ENCODE results near the gene RFPL1. TPM values are rescaled to one million over a fixed set of nuclear protein-coding genes. Genes with fewer than 3 reads are reported as not detected.

The RFPL1 gene
- total and polyA plus RNA-seq, 2 experiments from 2014 or later = not detected

DNA sequence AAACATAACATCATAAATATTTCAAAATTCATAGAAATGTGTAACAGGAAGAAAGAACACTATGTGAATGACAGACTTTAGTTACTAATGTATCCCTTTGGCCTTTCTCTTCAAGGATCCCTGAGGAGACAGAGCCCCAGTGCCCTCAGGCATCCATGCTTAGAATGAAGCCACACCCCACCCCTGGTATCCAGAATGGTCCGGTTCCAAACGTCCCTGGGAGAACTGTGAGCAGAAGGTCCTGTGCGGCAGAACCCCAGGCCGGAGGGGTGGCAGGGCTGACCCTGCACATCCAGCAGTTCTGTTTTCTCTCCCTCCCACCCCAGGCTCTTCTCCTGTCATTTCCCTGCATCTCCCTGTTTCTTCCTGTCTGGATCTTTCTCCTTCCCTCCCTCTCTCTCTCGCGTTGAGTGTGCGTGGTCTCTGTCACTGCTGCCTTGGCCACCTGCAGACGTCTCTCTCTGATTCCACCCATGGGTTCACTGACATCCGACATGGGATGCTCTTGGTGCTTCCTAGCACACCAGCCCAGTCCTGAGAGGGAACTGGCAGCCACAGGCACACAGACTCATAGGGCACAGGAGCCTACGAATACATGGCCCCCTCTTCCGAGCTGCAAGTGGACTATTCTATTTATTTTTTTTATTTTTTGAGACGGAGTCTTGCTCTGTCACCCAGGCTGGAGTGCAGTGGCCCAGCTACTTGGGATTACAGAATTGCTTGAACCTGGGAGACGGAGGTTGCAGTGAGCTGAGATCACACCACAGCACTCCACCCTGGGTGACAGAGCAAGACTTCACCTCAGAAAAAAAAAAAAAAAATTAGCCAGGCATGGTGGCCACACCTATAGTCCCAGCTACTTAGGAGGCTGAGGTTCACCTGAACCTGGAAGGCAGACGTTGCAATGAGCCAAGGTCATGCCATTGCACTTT is 5.7 kb downstream of the RFPL1 start:
- Mint-ChIP-seq H3K4me3 (no peak overlapping the region), H3K27ac (no peak overlapping the region)
- H3K27ac ChIP-seq (ENCODE audit: low read depth) = no peak overlapping the region

More for the DNA sequence above, 5.7 kb downstream of the RFPL1 start:
- Histone ChIP-seq H3K4me1 (ENCODE audit: insufficient read depth) (no peaks in the 10 kb centered on the region), H3K9me2 (ENCODE audit: insufficient read depth) (no peaks in the 10 kb centered on the region), H3K4me2 (no peak overlapping the region), H2AFZ (no peak overlapping the region), H3K27me3 (ENCODE audit: insufficient read depth) (no peaks in the 10 kb centered on the region), H3F3A (replicated peaks; ENCODE audit: low read depth) (no peaks in the 10 kb centered on the region), H3K4me3 (no peak overlapping the region), H4K20me1 (replicated peaks; ENCODE audit: insufficient read depth) (no peaks in the 10 kb centered on the region), H3K79me2 (replicated peaks; ENCODE audit: insufficient read depth) (no peaks in the 10 kb centered on the region), H3K36me3 (ENCODE audit: insufficient read depth) (no peaks in the 10 kb centered on the region)
- ATAC-seq = peak; percentile 63
- TF ChIP-seq POLR2AphosphoS5 (IDR thresholded peaks at IDR 0.05; ENCODE audit: low read depth) (no peak), EZH2phosphoT487 (IDR thresholded peaks at IDR 0.05; ENCODE audit: unreplicated experiment) (no peak), ZNF331 (CRISPR knock-in tag; IDR thresholded peaks at IDR 0.05; ENCODE audit: low read depth) (no peak), EZH2 (IDR thresholded peaks at IDR 0.05; ENCODE audit: low read depth, unreplicated experiment) (no peak), ETS1 (IDR thresholded peaks at IDR 0.05) (no peak), CREB1 (CRISPR knock-in tag; IDR thresholded peaks at IDR 0.05; ENCODE audit: low read depth) (no peak), NANOG (IDR thresholded peaks at IDR 0.05; ENCODE audit: borderline replicate concordance) (no peak), STAT1 (IDR thresholded peaks at IDR 0.05; ENCODE audit: unreplicated experiment) (no peak), JUNB (IDR thresholded peaks at IDR 0.05; ENCODE audit: unreplicated experiment) (no peak), ZNF114 (CRISPR knock-in tag; IDR thresholded peaks at IDR 0.05) (no peak)
- TF ChIP-seq, protein P1, sequence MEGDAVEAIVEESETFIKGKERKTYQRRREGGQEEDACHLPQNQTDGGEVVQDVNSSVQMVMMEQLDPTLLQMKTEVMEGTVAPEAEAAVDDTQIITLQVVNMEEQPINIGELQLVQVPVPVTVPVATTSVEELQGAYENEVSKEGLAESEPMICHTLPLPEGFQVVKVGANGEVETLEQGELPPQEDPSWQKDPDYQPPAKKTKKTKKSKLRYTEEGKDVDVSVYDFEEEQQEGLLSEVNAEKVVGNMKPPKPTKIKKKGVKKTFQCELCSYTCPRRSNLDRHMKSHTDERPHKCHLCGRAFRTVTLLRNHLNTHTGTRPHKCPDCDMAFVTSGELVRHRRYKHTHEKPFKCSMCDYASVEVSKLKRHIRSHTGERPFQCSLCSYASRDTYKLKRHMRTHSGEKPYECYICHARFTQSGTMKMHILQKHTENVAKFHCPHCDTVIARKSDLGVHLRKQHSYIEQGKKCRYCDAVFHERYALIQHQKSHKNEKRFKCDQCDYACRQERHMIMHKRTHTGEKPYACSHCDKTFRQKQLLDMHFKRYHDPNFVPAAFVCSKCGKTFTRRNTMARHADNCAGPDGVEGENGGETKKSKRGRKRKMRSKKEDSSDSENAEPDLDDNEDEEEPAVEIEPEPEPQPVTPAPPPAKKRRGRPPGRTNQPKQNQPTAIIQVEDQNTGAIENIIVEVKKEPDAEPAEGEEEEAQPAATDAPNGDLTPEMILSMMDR (conservative IDR thresholded peaks at IDR 0.05; ENCODE audit: low read depth in 2 of 2) = no peak
- TF ChIP-seq, protein P2, sequence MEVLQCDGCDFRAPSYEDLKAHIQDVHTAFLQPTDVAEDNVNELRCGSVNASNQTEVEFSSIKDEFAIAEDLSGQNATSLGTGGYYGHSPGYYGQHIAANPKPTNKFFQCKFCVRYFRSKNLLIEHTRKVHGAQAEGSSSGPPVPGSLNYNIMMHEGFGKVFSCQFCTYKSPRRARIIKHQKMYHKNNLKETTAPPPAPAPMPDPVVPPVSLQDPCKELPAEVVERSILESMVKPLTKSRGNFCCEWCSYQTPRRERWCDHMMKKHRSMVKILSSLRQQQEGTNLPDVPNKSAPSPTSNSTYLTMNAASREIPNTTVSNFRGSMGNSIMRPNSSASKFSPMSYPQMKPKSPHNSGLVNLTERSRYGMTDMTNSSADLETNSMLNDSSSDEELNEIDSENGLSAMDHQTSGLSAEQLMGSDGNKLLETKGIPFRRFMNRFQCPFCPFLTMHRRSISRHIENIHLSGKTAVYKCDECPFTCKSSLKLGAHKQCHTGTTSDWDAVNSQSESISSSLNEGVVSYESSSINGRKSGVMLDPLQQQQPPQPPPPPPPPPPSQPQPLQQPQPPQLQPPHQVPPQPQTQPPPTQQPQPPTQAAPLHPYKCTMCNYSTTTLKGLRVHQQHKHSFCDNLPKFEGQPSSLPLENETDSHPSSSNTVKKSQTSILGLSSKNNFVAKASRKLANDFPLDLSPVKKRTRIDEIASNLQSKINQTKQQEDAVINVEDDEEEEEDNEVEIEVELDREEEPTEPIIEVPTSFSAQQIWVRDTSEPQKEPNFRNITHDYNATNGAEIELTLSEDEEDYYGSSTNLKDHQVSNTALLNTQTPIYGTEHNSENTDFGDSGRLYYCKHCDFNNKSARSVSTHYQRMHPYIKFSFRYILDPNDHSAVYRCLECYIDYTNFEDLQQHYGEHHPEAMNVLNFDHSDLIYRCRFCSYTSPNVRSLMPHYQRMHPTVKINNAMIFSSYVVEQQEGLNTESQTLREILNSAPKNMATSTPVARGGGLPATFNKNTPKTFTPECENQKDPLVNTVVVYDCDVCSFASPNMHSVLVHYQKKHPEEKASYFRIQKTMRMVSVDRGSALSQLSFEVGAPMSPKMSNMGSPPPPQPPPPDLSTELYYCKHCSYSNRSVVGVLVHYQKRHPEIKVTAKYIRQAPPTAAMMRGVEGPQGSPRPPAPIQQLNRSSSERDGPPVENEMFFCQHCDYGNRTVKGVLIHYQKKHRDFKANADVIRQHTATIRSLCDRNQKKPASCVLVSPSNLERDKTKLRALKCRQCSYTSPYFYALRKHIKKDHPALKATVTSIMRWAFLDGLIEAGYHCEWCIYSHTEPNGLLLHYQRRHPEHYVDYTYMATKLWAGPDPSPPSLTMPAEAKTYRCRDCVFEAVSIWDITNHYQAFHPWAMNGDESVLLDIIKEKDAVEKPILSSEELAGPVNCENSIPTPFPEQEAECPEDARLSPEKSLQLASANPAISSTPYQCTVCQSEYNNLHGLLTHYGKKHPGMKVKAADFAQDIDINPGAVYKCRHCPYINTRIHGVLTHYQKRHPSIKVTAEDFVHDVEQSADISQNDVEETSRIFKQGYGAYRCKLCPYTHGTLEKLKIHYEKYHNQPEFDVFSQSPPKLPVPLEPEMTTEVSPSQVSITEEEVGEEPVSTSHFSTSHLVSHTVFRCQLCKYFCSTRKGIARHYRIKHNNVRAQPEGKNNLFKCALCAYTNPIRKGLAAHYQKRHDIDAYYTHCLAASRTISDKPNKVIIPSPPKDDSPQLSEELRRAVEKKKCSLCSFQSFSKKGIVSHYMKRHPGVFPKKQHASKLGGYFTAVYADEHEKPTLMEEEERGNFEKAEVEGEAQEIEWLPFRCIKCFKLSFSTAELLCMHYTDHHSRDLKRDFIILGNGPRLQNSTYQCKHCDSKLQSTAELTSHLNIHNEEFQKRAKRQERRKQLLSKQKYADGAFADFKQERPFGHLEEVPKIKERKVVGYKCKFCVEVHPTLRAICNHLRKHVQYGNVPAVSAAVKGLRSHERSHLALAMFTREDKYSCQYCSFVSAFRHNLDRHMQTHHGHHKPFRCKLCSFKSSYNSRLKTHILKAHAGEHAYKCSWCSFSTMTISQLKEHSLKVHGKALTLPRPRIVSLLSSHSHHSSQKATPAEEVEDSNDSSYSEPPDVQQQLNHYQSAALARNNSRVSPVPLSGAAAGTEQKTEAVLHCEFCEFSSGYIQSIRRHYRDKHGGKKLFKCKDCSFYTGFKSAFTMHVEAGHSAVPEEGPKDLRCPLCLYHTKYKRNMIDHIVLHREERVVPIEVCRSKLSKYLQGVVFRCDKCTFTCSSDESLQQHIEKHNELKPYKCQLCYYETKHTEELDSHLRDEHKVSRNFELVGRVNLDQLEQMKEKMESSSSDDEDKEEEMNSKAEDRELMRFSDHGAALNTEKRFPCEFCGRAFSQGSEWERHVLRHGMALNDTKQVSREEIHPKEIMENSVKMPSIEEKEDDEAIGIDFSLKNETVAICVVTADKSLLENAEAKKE (CRISPR knock-in tag; IDR thresholded peaks at IDR 0.05) = no peak
- TF ChIP-seq, protein P3, sequence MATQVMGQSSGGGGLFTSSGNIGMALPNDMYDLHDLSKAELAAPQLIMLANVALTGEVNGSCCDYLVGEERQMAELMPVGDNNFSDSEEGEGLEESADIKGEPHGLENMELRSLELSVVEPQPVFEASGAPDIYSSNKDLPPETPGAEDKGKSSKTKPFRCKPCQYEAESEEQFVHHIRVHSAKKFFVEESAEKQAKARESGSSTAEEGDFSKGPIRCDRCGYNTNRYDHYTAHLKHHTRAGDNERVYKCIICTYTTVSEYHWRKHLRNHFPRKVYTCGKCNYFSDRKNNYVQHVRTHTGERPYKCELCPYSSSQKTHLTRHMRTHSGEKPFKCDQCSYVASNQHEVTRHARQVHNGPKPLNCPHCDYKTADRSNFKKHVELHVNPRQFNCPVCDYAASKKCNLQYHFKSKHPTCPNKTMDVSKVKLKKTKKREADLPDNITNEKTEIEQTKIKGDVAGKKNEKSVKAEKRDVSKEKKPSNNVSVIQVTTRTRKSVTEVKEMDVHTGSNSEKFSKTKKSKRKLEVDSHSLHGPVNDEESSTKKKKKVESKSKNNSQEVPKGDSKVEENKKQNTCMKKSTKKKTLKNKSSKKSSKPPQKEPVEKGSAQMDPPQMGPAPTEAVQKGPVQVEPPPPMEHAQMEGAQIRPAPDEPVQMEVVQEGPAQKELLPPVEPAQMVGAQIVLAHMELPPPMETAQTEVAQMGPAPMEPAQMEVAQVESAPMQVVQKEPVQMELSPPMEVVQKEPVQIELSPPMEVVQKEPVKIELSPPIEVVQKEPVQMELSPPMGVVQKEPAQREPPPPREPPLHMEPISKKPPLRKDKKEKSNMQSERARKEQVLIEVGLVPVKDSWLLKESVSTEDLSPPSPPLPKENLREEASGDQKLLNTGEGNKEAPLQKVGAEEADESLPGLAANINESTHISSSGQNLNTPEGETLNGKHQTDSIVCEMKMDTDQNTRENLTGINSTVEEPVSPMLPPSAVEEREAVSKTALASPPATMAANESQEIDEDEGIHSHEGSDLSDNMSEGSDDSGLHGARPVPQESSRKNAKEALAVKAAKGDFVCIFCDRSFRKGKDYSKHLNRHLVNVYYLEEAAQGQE (IDR thresholded peaks at IDR 0.05; ENCODE audit: unreplicated experiment) = no peak
- H3K27me3 Mint-ChIP-seq (ENCODE audit: insufficient read depth, low read depth, poor library complexity) = no peaks in the 10 kb centered on the region
- peaks cover 6% of the 10 kb centered on the region; the same call in 2 of the 3 replicates for H3K4me1 Mint-ChIP-seq
- no peaks in the 10 kb centered on the region for H3K9me3 Mint-ChIP-seq
- peak; percentile 36 for DNase-seq (ENCODE audit: low spot score)
- no peaks in the 10 kb centered on the region for H3K36me3 Mint-ChIP-seq (ENCODE audit: low read depth)
